Colonic mucosa (tissue), 4 donors: ENCODE data around the gene TMEFF1. TPM values are rescaled to one million over a fixed set of nuclear protein-coding genes. Genes with fewer than 3 reads are reported as not detected.

Experiments
- DNase-seq: peaks from one replicate; pipeline ENCODE4 v3.0.0-alpha.2; 2020
- H3K27ac ChIP-seq: fragments of 200-600 bp; one replicate; pipeline ENCODE4 v1.8.0; 2021
- H3K27me3 ChIP-seq: fragments of 200-600 bp; one replicate; pipeline ENCODE4 v1.8.0; 2021
- H3K36me3 ChIP-seq: fragments of 200-600 bp; one replicate; pipeline ENCODE4 v1.8.0; 2021
- H3K4me1 ChIP-seq: fragments of 200-600 bp; one replicate; pipeline ENCODE4 v1.8.0; 2021; ENCODE audit warnings: mild to moderate bottlenecking
- H3K4me3 ChIP-seq: fragments of 200-600 bp; one replicate; pipeline ENCODE4 v1.8.0; 2021
- H3K9ac ChIP-seq, 2 donors: one replicate each; pipeline ENCODE4 v1.7.0; 2013; ENCODE audit warnings: control low read depth in 2 of 2, low read depth in 2 of 2, low read length in 2 of 2
- H3K9me3 ChIP-seq: fragments of 200-600 bp; one replicate; pipeline ENCODE4 v1.8.0; 2021
- intact Hi-C: fragments of 100-400 bp; cut with DNase I; formaldehyde crosslinking; loops from one replicate; pipeline ENCODE4 v1.14.1; 2022
- total RNA-seq, 2 donors: library from RNA; stranded (reverse); fragmentation: NEBNext Ultra II Directional in 1 of 2; extraction: Animal tissue kit (Norgen Biotek cat#: 25700) in 1 of 2; gene quantifications; one replicate each; pipeline ENCODE4 v1.2.1, GENCODE V29; 2021
- TF ChIP-seq, protein P1 (sequence below): fragments of 200-600 bp; IDR thresholded peaks from one replicate; pipeline ENCODE4 v1.8.0; 2022; ENCODE audit warnings: antibody characterized with exemption, mild to moderate bottlenecking
- donor health status: healthy.
- donor health status: DM: no; HTN: no; CAD: no.
- donor health status: DM: no; HTN: no; CAD: no.

Gene TMEFF1
- total RNA-seq, 2 donors from 2014 or later = 0.27 TPM; not detected in 1

DNA sequence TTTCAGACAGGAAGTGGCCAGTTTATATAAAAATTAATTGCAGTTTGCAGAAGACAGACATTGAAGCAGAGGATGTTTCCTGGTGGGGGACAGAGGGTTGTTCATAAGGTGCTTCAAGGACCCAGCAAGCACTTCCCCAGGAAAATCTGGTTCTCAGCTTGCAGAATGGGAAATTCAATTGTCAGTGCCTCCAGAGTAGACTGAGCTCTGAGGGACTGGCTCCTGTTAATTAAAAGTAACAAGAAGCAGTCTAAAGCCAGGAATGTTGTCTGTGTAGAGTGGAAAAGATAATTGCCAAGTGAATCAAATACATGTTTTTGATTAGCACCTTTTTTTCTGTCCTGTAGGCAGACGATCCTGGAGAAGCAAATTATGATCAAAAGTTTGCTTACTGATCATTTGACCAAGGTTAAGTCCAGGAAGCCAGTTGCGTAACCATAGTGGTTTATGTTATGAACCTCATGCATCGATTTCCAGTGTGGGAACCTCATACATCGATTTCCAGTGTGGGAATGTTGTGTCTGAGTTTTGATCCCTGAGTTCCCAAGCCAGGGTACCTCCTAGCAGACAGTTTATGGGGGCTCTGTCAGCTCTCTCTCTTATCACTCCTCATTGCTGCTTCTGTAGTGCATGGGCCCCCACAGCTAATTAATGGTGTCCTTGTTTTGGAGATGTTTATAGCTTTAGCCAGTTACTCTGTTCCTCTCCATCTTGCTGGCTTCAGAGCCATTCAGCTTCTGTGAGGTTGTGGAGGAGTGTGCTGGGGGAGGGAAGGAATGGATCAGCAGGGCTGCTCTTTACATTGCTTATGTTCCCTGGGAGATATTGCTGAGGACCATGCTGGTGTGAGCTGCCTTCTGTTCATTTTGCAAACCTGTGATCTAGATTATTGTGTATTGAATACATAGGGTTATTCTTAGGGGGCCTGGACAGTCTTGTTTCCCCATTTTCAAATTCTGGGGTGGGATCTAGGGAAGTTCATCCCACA is 28.9 kb upstream of the TMEFF1 start:
- no peak overlapping the region for H3K9ac ChIP-seq
- H3K9me3 ChIP-seq = no peaks in the 10 kb centered on the region
- no peak for DNase-seq
- H3K4me1 ChIP-seq = no peaks in the 10 kb centered on the region
- no peak overlapping the region for H3K27ac ChIP-seq
- intact Hi-C loops = no loop called here
- TF ChIP-seq, protein P1, sequence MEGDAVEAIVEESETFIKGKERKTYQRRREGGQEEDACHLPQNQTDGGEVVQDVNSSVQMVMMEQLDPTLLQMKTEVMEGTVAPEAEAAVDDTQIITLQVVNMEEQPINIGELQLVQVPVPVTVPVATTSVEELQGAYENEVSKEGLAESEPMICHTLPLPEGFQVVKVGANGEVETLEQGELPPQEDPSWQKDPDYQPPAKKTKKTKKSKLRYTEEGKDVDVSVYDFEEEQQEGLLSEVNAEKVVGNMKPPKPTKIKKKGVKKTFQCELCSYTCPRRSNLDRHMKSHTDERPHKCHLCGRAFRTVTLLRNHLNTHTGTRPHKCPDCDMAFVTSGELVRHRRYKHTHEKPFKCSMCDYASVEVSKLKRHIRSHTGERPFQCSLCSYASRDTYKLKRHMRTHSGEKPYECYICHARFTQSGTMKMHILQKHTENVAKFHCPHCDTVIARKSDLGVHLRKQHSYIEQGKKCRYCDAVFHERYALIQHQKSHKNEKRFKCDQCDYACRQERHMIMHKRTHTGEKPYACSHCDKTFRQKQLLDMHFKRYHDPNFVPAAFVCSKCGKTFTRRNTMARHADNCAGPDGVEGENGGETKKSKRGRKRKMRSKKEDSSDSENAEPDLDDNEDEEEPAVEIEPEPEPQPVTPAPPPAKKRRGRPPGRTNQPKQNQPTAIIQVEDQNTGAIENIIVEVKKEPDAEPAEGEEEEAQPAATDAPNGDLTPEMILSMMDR = no peak
- no peaks in the 10 kb centered on the region for H3K36me3 ChIP-seq
- no peak overlapping the region for H3K4me3 ChIP-seq
- no peaks in the 10 kb centered on the region for H3K27me3 ChIP-seq

DNA sequence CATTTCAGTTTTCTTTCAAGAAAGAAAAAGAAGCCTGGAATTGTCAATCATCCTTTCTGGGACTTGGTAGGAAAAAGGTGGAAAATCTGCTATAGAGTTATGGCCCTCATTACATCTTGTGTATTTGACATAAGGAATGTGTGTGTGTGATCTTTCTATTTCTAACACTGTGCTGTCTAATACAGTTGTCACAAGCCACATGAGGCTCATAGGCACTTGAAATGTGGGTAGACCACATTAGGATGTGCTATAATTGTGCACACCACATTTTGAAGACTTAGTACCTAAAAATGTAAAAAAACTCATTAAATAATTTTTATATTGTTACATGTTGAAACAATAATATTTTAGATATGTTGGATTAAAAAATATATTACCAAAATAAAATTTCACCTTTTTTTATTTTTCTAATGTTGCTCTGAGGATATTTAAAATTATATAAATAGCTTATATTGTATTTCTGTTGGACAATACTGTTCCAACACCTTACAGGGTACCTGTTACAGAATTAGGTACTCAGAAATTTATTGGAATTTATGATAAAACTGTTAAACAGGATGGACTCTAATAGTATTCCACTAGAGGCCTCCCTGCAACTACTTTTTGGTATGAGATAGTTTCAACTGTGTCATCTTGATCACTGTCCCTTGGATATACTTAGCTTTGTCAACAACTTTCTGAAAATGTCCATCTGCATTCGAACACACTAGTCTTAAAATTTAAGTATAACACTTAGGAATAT is 27.6 kb upstream of the TMEFF1 start:
- Histone ChIP-seq H3K36me3 (no peaks in the 10 kb centered on the region), H3K9me3 (no peaks in the 10 kb centered on the region), H3K27me3 (no peaks in the 10 kb centered on the region), H3K4me1 (no peaks in the 10 kb centered on the region), H3K27ac (no peak overlapping the region), H3K4me3 (no peak overlapping the region), H3K9ac (no peak overlapping the region)
- intact Hi-C loops = no loop called here
- TF ChIP-seq, protein P1 = no peak
- no peak for DNase-seq

DNA sequence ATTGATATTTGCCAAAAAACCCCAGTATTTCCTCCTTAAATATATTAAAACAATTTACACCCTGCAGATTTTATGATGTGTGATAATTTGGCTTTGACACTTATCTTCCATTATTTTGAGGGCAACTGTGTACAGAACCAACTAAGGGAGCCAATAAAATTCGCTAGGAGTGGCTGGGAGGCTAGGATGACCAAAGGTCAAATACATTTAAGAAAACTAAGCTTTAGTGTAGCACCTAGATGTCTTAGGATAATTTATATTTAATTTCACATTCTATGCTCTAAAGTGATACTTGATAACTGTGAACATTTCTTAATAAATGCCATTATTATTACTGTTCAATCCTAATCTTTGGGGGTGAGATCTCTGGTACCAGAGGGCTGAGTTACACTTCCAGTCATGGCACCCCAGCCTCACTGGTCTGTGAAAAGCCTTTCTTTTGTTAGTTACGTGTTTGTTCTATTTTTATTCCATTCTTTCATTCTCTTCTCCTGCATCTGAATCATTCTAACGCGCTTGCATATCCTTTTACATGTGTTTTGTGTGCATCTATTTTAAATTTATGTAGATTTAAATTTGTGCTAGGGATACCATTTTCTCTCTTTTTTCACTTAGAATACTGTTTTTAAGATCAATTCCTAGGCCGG is 26.9 kb upstream of the TMEFF1 start:
- Histone ChIP-seq H3K4me3 (no peak overlapping the region), H3K9ac (no peak overlapping the region), H3K36me3 (no peaks in the 10 kb centered on the region), H3K4me1 (no peaks in the 10 kb centered on the region), H3K9me3 (no peaks in the 10 kb centered on the region), H3K27me3 (no peaks in the 10 kb centered on the region), H3K27ac (no peak overlapping the region)
- DNase-seq = peak; percentile 27
- intact Hi-C loops = no loop called here
- TF ChIP-seq, protein P1 = no peak

DNA sequence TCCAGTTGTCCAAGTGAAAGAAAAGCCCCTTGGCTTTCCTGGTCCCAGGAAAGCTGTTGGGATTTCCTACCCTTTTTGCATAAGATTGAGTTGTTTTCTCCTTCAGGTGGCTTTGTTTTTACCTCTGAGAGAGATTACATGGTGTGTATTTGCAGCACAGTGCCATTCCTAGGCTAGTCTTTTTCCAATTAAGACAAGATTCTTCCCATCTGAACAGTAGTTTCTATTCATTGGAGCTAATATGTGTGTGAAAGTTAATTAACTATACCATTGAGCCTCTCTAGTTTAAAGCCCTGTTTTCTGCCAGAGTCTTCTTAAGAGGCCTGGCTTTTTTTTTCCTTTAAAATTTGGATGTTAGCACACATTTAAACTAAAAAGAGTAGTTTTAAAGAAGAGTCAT is 25.9 kb upstream of the TMEFF1 start:
- DNase-seq = no peak
- H3K36me3 ChIP-seq = no peaks in the 10 kb centered on the region
- H3K27me3 ChIP-seq = no peaks in the 10 kb centered on the region
- H3K27ac ChIP-seq = no peak overlapping the region
- H3K4me3 ChIP-seq = no peak overlapping the region
- intact Hi-C loops = no loop called here
- H3K9ac ChIP-seq = no peak overlapping the region
- TF ChIP-seq, protein P1 = no peak
- H3K4me1 ChIP-seq = no peaks in the 10 kb centered on the region
- H3K9me3 ChIP-seq = no peaks in the 10 kb centered on the region

DNA sequence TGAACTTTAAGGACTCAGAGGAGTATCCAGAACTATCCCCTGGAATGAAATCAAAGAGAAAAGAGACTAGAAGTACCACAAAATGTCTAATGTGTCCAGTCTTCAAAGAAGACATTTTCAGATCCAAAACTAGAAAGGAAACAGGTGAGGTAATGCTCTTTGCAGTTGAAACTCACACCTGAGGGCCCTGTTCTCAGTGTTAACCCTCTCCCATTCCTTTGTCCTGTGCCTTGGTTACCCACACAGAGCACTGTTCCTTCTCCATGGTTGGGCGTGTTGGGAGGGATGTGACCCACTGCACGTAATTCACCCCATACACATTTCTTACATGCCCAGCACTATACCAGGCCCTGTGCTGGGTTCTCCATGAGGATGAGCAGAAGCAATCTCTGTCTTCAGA is 24.7 kb upstream of the TMEFF1 start:
- intact Hi-C loops = no loop called here

More for the DNA sequence above, 24.7 kb upstream of the TMEFF1 start:
- H3K4me3 ChIP-seq = no peak overlapping the region
- no peaks in the 10 kb centered on the region for H3K9me3 ChIP-seq
- H3K27me3 ChIP-seq = no peaks in the 10 kb centered on the region
- TF ChIP-seq, protein P1 = no peak
- no peak overlapping the region for H3K9ac ChIP-seq
- H3K27ac ChIP-seq = no peak overlapping the region
- DNase-seq = no peak
- no peaks in the 10 kb centered on the region for H3K36me3 ChIP-seq
- H3K4me1 ChIP-seq = no peaks in the 10 kb centered on the region
